ENCODE results near the gene SCAANT1.

Gene SCAANT1

DNA sequence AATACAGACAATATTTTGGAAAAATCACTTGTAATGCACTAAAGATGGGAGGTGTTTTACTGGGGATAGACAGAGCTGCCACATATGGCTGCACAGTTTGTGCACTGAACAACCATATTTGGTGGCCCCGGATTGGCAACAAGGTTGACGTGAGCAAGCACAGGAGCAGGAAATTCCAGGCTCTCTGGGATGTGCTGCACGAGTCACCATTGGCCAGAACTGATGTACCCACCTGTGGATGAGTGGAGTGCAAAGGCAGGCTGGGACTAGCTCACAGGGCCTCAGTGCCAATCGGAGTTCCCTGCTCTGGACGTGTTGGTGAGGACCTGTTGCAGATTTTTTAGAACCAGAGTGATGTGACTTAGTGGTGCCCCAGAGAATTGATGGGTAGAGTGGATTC lies 42.0 kb upstream of the SCAANT1 start:
- TF ChIP-seq, protein P1, sequence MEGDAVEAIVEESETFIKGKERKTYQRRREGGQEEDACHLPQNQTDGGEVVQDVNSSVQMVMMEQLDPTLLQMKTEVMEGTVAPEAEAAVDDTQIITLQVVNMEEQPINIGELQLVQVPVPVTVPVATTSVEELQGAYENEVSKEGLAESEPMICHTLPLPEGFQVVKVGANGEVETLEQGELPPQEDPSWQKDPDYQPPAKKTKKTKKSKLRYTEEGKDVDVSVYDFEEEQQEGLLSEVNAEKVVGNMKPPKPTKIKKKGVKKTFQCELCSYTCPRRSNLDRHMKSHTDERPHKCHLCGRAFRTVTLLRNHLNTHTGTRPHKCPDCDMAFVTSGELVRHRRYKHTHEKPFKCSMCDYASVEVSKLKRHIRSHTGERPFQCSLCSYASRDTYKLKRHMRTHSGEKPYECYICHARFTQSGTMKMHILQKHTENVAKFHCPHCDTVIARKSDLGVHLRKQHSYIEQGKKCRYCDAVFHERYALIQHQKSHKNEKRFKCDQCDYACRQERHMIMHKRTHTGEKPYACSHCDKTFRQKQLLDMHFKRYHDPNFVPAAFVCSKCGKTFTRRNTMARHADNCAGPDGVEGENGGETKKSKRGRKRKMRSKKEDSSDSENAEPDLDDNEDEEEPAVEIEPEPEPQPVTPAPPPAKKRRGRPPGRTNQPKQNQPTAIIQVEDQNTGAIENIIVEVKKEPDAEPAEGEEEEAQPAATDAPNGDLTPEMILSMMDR (IDR thresholded peaks at IDR 0.05): no peak
- no peak for TF ChIP-seq ZFX (IDR thresholded peaks at IDR 0.05; ENCODE audit: borderline replicate concordance)
- H3K27ac ChIP-seq: no peak overlapping the region

DNA sequence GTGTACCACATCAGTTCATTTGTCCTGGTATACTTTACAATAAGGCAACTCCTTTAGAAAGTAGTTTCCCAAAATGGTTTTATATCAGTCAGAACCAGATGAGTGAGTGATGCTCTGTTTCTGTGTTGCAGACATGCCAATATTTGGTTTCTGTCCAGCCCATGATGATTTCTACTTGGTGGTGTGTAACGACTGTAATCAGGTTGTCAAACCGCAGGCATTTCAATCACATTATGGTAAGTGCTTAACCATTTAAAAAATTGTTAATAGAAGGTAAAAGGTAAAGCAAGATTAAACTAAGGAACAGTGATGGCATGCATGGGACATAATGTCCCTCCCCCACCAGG lies 40.0 kb upstream of the SCAANT1 start:
- no peak overlapping the region for H3K27ac ChIP-seq
- no peak for TF ChIP-seq ZFX (IDR thresholded peaks at IDR 0.05; ENCODE audit: borderline replicate concordance)
- TF ChIP-seq, protein P1 (IDR thresholded peaks at IDR 0.05): no peak

DNA sequence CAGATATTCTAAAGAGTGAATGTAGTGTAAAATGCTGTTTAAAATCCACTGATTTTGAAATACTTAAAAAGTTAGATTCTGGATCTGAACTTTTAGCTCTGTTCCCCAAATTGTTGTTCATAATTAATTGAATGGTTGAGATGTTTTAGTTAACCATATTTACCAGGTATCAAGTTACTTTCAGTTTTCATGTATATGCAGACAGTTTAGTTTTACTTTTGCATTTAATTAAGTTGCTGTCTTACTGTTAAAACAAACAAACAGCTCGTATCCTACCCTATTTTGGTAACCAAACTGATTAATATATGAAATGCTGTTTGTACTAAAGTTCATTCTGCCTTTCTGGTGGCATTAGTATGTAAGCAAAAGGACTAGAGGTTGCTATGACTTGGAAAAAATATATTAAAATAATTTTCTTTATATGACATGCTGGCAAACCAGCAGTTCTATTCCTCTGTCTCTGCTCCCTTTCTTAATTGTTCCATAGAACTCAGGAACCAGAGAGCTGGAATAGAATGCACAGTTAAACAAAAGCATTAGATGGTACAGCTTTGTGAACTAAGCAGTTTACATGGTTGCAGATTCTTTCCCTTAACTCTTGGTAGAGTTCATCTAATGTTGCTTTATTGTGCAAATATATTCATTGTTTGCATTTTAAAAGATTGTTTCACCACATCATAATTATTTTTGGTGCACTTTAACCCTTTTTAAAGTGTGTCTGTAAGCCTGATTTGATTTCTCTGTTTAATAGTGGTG lies 39.5 kb upstream of the SCAANT1 start:
- H3K27ac ChIP-seq: no peak overlapping the region
- TF ChIP-seq, protein P1 (IDR thresholded peaks at IDR 0.05): no peak
- TF ChIP-seq ZFX (IDR thresholded peaks at IDR 0.05; ENCODE audit: borderline replicate concordance): no peak

DNA sequence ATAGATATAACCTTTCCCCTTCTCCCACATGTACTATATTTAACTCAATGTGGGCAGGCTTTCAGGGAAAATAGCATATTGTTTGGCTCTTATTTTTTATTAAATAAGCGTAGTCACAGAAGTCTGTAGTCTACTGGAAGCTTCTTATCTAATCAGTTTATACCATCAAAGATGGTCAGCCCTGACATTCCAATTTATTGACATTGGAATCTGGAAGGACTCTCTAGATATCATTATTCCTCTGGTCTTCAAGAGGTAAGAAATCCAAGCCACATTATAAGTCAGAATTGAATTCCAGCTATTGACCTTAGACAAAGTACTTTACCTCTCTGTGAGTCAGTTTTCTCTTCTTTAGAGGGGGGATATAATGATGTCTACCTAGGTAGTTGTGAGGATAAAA lies 38.5 kb upstream of the SCAANT1 start:
- TF ChIP-seq, protein P1 (IDR thresholded peaks at IDR 0.05): no peak
- no peak for TF ChIP-seq ZFX (IDR thresholded peaks at IDR 0.05; ENCODE audit: borderline replicate concordance)
- no peak overlapping the region for H3K27ac ChIP-seq

DNA sequence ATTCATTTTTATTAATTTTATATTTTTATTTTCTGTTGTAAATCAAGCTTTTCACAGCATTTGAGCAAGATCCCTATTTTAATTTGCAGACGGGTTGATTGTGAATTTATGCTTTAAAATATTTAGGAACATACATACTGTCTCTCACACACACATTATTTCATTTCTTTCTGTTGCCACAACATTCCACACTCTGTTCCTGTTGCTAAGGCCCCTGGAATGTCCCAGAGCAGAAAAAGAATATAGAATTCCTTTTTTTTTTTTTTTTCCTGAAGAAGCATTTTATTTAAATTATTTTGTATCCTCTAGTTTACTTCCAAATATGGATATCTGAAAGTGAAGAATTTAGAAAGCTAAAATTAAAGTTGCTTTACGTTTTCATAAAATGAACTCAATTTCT lies 36.8 kb upstream of the SCAANT1 start:
- no peak overlapping the region for H3K27ac ChIP-seq
- TF ChIP-seq, protein P1 (IDR thresholded peaks at IDR 0.05): no peak
- TF ChIP-seq ZFX (IDR thresholded peaks at IDR 0.05; ENCODE audit: borderline replicate concordance): no peak

DNA sequence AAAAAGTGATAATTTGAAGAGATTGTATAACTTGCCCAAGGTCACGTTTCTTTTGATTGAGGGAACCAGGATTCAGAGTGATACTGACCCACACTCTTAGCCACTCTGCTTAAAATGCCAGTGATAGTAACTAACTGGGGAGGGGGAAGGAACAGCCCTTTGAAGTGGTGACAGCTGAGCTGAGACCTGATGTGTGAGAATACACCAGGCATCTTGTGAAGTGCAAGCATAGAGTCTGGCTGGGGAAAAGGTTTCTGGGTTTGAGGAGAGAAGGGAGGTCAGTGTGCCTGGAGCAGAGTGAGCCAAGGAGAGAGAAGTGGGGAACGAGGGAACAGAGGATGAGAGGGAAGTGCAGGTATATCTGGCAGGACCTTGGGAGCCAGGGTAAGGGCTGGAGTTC lies 35.4 kb upstream of the SCAANT1 start:
- TF ChIP-seq ZFX (IDR thresholded peaks at IDR 0.05; ENCODE audit: borderline replicate concordance): no peak
- TF ChIP-seq, protein P1 (IDR thresholded peaks at IDR 0.05): no peak
- H3K27ac ChIP-seq: no peak overlapping the region

DNA sequence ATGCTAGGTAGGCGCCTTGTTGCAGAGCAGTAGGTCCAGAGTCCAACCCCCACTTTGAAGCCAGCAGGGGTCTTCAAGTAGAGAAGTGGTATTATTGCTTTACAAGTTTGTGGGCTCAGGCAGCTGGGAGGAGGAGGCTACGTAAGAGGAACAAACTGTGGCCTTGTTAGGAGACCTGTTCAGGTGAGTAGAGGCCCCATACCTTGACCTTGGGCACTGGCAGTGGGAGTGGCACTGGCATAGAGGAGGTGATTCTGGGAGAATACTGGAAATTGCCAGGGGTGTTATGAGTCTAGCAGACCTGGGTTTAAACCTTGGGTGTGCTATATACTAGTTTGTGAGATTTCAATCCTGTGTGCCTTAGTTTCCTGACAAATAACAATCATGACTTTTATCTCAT lies 34.6 kb upstream of the SCAANT1 start:
- TF ChIP-seq, protein P1 (IDR thresholded peaks at IDR 0.05): no peak
- no peak for TF ChIP-seq ZFX (IDR thresholded peaks at IDR 0.05; ENCODE audit: borderline replicate concordance)

More for the DNA sequence above, 34.6 kb upstream of the SCAANT1 start:
- no peak overlapping the region for H3K27ac ChIP-seq
